ENCODE results near the gene ZMIZ1. TPM values are rescaled to one million over a fixed set of nuclear protein-coding genes. Genes with fewer than 3 reads are reported as not detected.
A peak's percentile ranks its signal among the peaks of the same experiment; 100 is the strongest.

Gene ZMIZ1
- total RNA-seq, 1 donor, result 23.3 TPM

DNA sequence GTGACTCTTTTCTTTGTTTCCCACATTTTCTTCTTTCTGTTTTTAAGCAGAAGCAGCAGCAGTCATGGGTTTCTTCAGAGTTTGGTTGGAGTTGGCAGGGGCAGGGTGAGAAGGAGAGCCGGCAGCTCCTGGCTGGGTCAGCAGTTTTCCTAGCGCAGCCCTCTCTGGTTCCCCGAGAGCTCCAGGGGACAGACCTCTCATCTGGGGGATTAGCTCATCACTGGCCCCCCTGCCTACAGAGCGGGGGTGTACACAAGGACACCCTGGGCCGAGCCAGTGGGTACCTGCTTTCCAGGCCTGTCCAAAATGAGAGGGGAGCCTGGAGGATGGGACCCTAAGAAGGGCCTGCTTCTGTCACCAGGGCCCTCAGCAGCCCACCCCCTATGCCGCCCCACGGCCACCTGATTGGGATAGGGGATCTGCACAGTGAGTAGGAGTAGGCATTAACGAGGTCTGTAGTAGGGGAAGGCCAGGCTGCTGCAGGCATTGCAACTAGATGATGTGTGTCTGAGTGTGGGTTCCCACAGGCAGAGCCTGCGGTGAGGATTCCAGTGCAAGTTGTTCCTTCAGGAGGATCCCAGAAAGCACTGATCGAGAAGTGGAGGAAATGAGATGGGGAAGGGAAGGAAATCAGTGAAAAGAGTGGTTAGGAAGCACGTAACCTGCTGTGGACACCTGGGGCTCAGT lies 155.6 kb downstream of the ZMIZ1 start:
- no peak overlapping the region for H3K4me3 ChIP-seq (ENCODE audit: low read depth, low read length)
- no peak for TF ChIP-seq CTCF (IDR thresholded peaks at IDR 0.05; ENCODE audit: insufficient read depth, low read depth, low read length)
- DNase-seq (ENCODE audit: low read depth), result peak; percentile 43

GRCh38 chr10:79224992-79225391 lies 156.2 kb downstream of the ZMIZ1 start:
- no peak for TF ChIP-seq CTCF (IDR thresholded peaks at IDR 0.05; ENCODE audit: insufficient read depth, low read depth, low read length)
- no peak for DNase-seq (ENCODE audit: low read depth)

DNA sequence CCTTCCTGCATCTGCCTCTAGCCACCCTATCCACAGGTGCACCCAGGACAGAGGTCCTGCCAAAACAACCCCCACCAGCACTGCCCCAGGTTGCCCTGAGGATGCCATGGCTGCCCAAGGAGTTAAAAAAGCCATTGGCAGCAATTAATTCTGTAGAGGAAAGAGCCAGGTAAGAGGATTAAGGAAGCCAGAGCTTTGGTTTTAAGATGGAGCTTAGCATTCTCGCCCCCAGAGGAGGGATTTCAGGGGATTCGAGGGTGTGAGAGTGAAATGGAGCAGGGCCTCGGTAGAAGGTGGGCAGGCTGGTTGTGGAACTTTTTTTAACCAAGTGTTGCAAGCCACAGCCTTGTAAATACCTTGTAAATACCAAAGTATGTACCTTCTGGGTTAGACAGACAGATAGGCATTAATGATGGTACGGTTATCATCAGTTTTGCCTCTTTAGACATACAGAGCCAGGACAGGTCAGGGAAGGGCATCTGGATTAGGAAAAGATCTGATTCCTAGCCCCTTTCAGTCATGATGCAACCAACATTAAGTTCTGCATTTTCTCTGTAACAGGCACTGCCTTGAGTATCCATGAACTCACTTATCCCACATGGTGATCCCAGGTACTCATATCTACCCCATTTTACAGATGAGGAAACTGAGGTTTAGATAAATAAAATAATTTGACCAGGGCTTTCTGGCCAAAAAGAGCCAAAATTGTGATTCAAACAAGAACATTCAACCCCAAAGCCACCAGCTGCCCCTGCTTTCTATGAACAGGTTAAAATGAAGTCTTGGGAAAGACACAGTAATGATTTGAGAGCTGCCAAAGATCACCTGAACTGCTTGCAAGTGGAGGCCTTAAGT lies 157.9 kb downstream of the ZMIZ1 start:
- no peak for TF ChIP-seq CTCF (IDR thresholded peaks at IDR 0.05; ENCODE audit: insufficient read depth, low read depth, low read length)
- peak; percentile 81 for DNase-seq (ENCODE audit: low read depth)
- H3K4me3 ChIP-seq (ENCODE audit: low read depth, low read length), result no peak overlapping the region

More at GRCh38 chr10:79224992-79225391, 156.2 kb downstream of the ZMIZ1 start:
- H3K4me3 ChIP-seq (ENCODE audit: low read depth, low read length), result no peak overlapping the region

GRCh38 chr10:79229071-79229541 lies 160.3 kb downstream of the ZMIZ1 start:
- no peak for DNase-seq (ENCODE audit: low read depth)
- no peak for TF ChIP-seq CTCF (IDR thresholded peaks at IDR 0.05; ENCODE audit: insufficient read depth, low read depth, low read length)
- no peak overlapping the region for H3K4me3 ChIP-seq (ENCODE audit: low read depth, low read length)

GRCh38 chr10:79229830-79230327 lies 161.1 kb downstream of the ZMIZ1 start:
- no peak overlapping the region for H3K4me3 ChIP-seq (ENCODE audit: low read depth, low read length)
- no peak for TF ChIP-seq CTCF (IDR thresholded peaks at IDR 0.05; ENCODE audit: insufficient read depth, low read depth, low read length)
- DNase-seq (ENCODE audit: low read depth), result no peak

- no peak for DNase-seq (ENCODE audit: low read depth)
- TF ChIP-seq CTCF (IDR thresholded peaks at IDR 0.05; ENCODE audit: insufficient read depth, low read depth, low read length), result no peak
- H3K4me3 ChIP-seq (ENCODE audit: low read depth, low read length), result no peak overlapping the region
Measured at GRCh38 chr10:79230328-79230830, 161.6 kb downstream of the ZMIZ1 start.
